GM12878 (cell line): ENCODE measurements around the gene CDX1.

Experiments
- FOXM1 ChIP-seq: IDR thresholded peaks from 2 replicates; pipeline ENCODE4 v1.6.1; 2012; ENCODE audit warnings: low read depth, mild to moderate bottlenecking, inconsistent platforms, low read length, moderate library complexity
- KDM1A ChIP-seq: fragments of 200-600 bp; sonication (generic); IDR thresholded peaks from 2 replicates; pipeline ENCODE4 v1.6.1; 2016; ENCODE audit warnings: borderline replicate concordance
- PAX8 ChIP-seq: fragments of 450-650 bp; IDR thresholded peaks from 2 replicates; pipeline ENCODE4 v1.6.1; 2017; ENCODE audit warnings: mild to moderate bottlenecking, moderate library complexity
- POLR2A ChIP-seq: IDR thresholded peaks from 2 replicates; pipeline ENCODE4 v1.6.1; 2011; ENCODE audit warnings: low read depth, mild to moderate bottlenecking, low read length
- SPI1 ChIP-seq: IDR thresholded peaks from 2 replicates; pipeline ENCODE4 v1.6.1; 2011; ENCODE audit warnings: low read depth, mild to moderate bottlenecking, low read length, moderate library complexity, borderline replicate concordance; ENCODE audit not compliant: insufficient read depth
- TAF1 ChIP-seq: IDR thresholded peaks from 2 replicates; pipeline ENCODE4 v1.6.1; 2011; ENCODE audit warnings: mild to moderate bottlenecking, low read depth, low read length, borderline replicate concordance
- ZNF384 ChIP-seq: IDR thresholded peaks from 2 replicates; pipeline ENCODE4 v1.6.1; 2012; ENCODE audit warnings: low read depth, mild to moderate bottlenecking, low read length, improper control_type of control experiment, borderline replicate concordance

DNA sequence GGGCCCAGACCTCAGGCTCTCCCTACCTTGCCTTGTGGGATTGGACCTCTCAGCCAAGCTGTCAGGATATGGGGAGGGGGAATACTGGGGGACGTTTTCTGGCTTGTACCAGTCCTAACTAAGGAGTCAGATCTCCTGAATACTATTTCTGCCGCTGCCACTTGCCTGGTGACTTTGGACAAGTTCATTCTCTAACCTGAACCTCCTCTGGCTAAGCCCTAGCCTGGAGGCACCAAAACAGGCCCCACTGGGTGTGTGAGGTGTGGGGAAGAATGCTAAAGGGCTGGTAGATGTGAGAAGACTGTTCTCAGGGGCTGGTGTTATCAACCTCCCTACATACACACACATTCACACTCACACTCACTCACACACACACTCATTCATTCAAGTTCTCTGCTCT, 24.4 kb downstream of the CDX1 start:
- TF ChIP-seq TAF1 (no peak), FOXM1 (no peak), KDM1A (no peak), SPI1 (no peak), PAX8 (no peak), ZNF384 (no peak), POLR2A (no peak)
